Suppressor macrophage (primary cell): Measurements from ENCODE around the gene DNASE2B.

Source experiments
- DNase-seq, 4 experiments: peaks; one replicate each; pipeline ENCODE4 v3.0.0-alpha.2; 2020 to 2022

The DNASE2B gene

GRCh38 chr1:84374991-84375696, 23.1 kb upstream of the DNASE2B start:
- DNase-seq, result no peak

- DNase-seq, result no peak
These were observed 22.0 kb upstream of the DNASE2B start for GRCh38 chr1:84376000-84376910.

DNA sequence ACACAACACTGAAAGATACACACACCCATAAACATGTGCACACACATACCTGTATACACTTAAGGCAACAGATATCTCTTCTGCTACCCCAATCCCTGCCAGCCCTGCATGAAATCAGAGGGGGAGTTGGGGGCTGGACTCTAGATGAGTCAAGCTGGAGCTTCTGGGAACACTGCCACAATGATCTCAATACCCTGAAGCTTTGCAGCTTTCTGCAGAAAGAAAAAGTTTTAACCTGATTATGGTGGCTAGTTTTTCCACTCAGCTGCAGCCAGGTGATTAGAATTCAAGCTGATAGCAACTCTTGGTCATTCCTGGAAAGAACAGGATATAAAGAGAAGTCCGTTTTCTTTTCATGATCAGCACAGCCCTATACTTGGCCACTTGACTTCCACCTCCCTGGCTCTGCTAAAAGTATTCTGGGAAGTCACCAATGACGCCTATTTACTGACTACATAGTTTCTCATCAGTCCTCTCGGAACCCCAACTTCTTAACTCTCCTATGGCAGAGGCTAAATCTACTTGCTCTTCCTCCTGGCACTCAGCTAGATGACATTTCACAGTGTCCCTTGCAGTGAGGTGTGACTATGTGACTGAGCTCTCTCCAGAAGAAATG, 20.7 kb upstream of the DNASE2B start:
- DNase-seq, result no peak

GRCh38 chr1:84379138-84379916, 19.0 kb upstream of the DNASE2B start:
- peak; percentile 26 to 62 (median 49) for DNase-seq

DNA sequence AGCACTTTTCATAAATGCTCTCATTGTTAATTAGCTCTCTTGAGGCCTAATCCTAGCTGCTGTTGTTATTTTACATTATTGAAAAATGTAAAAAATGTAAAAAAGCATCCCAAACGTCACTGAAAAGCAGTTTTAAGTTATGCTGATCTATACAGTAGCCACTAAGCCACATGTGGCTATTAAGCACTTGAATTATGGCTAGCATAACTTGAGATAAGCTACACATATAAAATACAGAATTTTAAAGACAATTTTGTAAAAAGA, 18.4 kb upstream of the DNASE2B start:
- DNase-seq, result no peak

- DNase-seq, result no peak
These were observed 16.2 kb upstream of the DNASE2B start for GRCh38 chr1:84382127-84382526.

DNA sequence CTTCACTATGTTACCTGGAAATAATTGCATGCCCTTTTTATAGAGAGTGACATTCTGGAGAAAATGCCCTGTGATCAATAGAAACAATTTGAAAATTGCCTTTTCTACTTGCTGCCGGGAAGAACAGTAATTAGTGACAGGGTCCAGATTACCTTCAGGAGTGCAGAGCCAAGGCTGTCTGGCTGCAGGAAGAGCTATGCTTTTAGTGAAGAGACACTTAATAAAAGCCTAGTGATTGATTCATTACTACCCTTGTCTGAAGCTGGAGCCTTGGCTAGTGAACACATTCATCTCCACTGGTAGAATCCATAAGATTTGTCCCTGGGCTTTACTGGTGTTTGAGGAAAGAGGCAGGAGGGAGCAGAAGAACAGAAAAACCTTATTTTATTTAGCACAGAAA, 12.9 kb upstream of the DNASE2B start:
- no peak for DNase-seq

DNA sequence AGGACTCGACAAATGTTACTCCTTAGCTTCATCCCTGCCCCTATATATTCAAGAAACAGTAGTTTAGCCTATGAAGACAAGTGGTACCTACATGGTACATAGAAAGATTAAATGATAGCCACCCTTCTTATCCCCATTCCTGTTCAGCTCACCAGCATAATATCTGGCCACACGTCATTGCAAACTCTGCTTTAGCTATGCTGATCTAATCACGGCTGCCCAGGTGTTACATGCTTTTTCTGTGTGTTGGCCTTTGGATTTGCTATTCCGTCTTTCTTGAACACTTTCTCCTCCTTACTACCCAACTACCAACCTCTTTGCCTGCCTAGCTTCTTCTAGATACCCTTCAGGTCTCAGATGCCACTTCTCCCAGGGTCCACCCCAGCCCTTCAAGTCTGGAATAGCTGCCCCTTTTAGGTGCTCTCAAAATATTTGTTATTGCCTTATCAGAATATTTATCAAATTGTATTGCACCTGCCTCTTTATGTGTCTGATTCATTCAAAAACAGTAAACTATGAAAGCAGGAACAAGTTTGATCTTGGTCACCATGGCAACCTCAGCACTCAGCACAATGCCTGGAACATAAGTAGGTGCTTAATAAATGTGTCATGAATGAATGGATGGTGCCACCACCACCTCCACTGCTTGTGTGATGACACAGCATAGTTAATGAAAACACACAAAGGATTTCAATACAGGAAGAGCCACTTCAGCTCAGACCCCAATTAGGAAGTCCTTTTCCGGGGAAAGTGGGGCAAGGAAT, 11.4 kb upstream of the DNASE2B start:
- peak in 2 of 4 experiments; percentile 11 to 20 for DNase-seq

GRCh38 chr1:84387480-84388163, 10.7 kb upstream of the DNASE2B start:
- no peak for DNase-seq

- peak; percentile 12 to 79 (median 48) for DNase-seq
These were observed 8.1 kb upstream of the DNASE2B start for GRCh38 chr1:84390226-84390625.

DNA sequence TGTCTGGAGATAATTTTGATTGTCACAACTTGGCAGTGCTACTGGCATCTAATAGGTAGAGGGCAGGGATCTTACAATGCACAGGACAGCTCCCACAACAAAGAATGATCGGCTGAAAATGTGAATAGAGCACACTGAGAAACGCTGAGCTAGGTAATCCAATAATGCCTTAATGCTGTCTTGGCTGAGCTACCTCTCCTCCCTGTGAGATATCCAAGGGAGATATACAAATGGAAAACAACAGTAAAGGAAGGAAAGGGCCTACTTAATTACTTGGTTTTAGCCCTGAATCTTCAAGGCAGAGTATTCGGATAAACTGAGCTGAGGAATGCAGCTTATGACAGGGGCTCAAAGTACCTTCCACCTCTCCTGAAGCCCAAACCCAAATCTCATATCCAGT, 2.9 kb downstream of the DNASE2B start:
- no peak for DNase-seq

- DNase-seq, result no peak
These were observed 3.8 kb downstream of the DNASE2B start for GRCh38 chr1:84402060-84402459.

GRCh38 chr1:84402501-84402900, 4.2 kb downstream of the DNASE2B start:
- DNase-seq, result no peak

- peak; percentile 14 to 71 (median 64) for DNase-seq
These were observed 5.1 kb downstream of the DNASE2B start for GRCh38 chr1:84403347-84403746.

DNA sequence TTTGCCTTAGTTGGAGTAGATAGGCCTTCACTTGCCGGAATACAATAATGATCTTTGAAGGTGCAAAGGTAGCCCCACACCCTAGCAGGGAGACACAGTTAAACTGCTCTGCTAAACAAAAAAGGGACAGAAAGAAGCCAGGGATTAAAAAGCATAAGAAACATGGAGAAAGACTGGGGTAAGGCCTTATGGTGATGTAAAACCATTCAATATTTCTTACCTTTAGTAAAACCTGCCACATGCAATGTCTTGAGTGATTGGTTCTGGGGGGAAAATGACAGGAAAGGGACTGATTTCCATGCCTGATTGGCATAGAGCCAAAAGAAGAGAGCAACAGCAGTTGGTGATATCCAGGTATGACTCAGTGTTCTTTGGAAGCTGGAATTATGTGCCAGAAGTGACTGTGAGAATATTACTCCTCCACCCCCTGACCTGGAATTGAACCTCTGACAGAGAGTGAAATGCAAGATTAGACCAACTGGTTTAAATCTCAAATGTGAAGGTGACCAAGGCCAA, 8.1 kb downstream of the DNASE2B start:
- DNase-seq, result no peak

DNA sequence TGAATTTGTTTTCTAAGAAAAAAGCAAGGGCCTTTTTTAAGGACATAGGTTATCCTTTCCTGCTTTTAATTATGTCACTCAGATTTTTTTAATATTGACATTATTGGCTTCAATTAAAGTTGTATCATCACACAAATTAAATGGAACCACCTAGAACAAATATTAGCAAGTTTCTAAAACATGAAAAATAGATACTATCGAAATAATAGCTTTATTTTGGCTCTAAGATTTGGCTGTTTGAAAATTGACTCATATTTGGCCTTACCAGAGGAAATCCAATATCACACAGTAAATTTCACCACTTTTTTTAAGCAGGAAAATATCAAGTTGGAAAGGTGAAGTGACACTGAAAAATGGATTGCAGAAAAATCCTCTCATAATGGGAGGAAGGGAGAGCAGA, 9.2 kb downstream of the DNASE2B start:
- DNase-seq, result no peak

DNA sequence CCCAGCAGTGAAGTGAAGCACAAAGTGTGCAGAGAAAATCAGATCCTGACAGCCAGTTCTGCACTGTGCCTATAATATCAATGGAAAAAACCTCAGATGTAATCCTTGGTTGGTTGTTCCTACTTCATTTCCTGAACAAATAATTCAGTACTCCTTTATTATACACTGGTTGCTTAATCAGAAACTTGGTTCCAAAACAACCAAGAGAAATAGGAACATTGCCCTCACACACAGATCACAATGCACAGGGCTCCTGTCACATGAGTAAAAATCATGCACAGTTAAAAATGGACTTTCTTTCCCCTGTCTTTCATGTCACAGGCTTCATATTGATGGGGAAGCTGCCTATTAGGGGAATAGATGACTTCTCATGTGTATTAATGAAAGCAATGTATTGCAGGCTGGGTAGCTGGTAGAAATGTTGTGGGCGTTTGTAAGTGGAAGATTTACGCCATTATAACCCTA, 9.7 kb downstream of the DNASE2B start:
- peak; percentile 63 to 90 (median 80) for DNase-seq

- DNase-seq, result no peak
These were observed 11.6 kb downstream of the DNASE2B start for GRCh38 chr1:84409888-84410287.

DNA sequence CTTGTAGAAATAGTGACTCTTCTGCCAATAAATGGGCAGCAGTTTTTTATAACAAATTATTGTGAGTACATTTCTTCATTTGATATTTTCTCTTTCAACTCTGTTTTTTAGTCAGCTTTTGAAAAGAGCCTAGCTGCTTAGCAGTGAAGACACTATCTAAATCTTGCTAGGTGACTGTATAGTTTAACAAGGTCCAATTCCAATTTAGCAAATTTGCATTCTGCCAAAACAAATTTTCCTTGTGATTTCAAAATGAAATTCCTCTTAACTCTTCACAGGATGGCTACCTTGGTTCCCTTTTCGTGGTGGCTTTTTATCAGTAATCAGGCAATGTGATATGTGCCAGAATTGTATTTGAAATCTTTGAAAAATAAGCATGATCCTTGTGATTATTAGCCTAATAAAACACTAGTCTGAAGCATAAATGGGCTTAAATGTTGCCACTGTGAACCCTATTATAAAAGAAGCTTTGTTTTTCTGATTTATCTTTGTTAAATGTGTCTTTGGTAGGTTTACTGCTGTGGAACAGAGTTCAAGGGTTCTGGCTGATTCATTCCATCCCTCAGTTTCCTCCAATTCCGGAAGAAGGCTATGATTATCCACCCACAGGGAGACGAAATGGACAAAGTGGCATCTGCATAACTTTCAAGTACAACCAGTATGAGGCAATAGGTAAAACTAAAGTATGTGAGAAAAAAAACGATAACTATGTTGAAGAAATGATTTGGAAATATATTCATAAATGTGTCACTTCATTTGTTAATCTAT, 12.2 kb downstream of the DNASE2B start:
- no peak for DNase-seq

DNA sequence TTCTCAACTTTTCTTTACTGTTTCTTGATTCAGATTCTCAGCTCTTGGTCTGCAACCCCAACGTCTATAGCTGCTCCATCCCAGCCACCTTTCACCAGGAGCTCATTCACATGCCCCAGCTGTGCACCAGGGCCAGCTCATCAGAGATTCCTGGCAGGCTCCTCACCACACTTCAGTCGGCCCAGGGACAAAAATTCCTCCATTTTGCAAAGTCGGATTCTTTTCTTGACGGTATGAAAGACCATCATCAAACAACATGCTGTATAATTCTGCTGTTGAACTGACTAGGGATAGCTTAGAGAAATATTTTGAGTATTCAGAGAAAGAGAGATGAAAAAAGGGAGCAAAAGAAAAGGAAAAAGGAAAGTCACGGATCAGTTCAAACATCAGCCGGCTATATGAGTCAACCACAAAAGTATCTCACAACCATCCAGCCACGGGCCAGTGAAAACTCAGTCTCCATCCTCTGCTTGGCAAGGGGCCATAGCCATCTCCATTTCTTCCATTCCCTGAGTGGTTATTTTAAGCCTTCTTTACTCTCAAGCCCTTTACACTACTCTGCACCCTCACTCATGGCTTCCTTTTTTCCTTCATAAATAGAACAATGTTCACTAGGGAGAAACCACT, 14.1 kb downstream of the DNASE2B start:
- DNase-seq, result no peak
